Vagina (tissue), 2 donors: ENCODE measurements around the gene LASP1NB.
"Not testable (repeated sequence)": the region's sequence is repeated elsewhere in the genome, so short reads cannot be mapped to it uniquely, and the experiment has no call there.

Experiments used
- DNase-seq, 2 donors: peaks; one replicate each; pipeline ENCODE4 v3.0.0-alpha.2; 2017; ENCODE audit errors: extremely low spot score in 2 of 2
- H3K27ac ChIP-seq: fragments of 200-600 bp; sonication (generic); one replicate; pipeline ENCODE4 v1.5.1; 2019
- H3K27me3 ChIP-seq: fragments of 200-600 bp; sonication (generic); one replicate; pipeline ENCODE4 v1.5.1; 2019
- H3K36me3 ChIP-seq, 2 donors: fragments of 200-600 bp; sonication (generic); one replicate each; pipeline ENCODE4 v1.5.1; 2017 to 2019
- H3K4me1 ChIP-seq: fragments of 200-600 bp; sonication (generic); one replicate; pipeline ENCODE4 v1.5.1; 2019
- H3K4me3 ChIP-seq, 2 donors: fragments of 200-600 bp; sonication (generic); 1 replicate in 1 of 2; 2 replicates in 1 of 2; pipeline ENCODE4 v1.5.1; 2016 to 2019
- H3K9me3 ChIP-seq: fragments of 200-600 bp; sonication (generic); one replicate; pipeline ENCODE4 v1.5.1; 2019
- CTCF ChIP-seq, 3 experiments: fragments of 450-650 bp in 2 of 3; fragments of 200-600 bp in 1 of 3; sonication (generic) in 1 of 3; IDR thresholded peaks; one replicate each; pipeline ENCODE4 v1.5.1; 2017 to 2019; ENCODE audit warnings: antibody characterized with exemption in 3 of 3, mild to moderate bottlenecking in 2 of 3, moderate library complexity in 2 of 3
- POLR2A ChIP-seq, 2 donors: fragments of 450-650 bp; IDR thresholded peaks; one replicate each; pipeline ENCODE4 v1.6.1; 2017; ENCODE audit warnings: antibody characterized with exemption in 2 of 2, mild to moderate bottlenecking in 2 of 2, moderate library complexity in 2 of 2
- POLR2AphosphoS5 ChIP-seq, 2 donors: sonication (generic); formaldehyde crosslinking; IDR thresholded peaks; one replicate each; pipeline ENCODE4 v1.9.0; 2017; ENCODE audit warnings: antibody characterized with exemption in 2 of 2, mild to moderate bottlenecking in 2 of 2, low read depth in 1 of 2; ENCODE audit not compliant: insufficient read depth in 1 of 2
- intact Hi-C: fragments of 100-400 bp; cut with DNase I; formaldehyde crosslinking; loops from one replicate; pipeline ENCODE4 v1.15.1; 2023

Gene LASP1NB

GRCh38 chr17:38939987-38940386, 14.6 kb downstream of the LASP1NB start:
- TF ChIP-seq CTCF (IDR thresholded peaks at IDR 0.05) (no peak), POLR2A (IDR thresholded peaks at IDR 0.05) (no peak), POLR2AphosphoS5 (IDR thresholded peaks at IDR 0.05; ENCODE audit: insufficient read depth in 1 of 2, low read depth in 1 of 2) (no peak)
- Histone ChIP-seq H3K9me3 (no peaks in the 10 kb centered on the region), H3K27me3 (no peaks in the 10 kb centered on the region), H3K4me1 (no peaks in the 10 kb centered on the region), H3K4me3 (no peak overlapping the region), H3K36me3 (no peaks in the 10 kb centered on the region), H3K27ac (no peak overlapping the region)
- DNase-seq, result no peak
- intact Hi-C loops, result no loop called here

GRCh38 chr17:38940404-38940803, 15.0 kb downstream of the LASP1NB start:
- H3K27me3 ChIP-seq, result no peaks in the 10 kb centered on the region
- no peaks in the 10 kb centered on the region for H3K4me1 ChIP-seq
- no peak for TF ChIP-seq CTCF (IDR thresholded peaks at IDR 0.05)
- TF ChIP-seq POLR2AphosphoS5 (IDR thresholded peaks at IDR 0.05; ENCODE audit: insufficient read depth in 1 of 2, low read depth in 1 of 2), result no peak
- no peak for TF ChIP-seq POLR2A (IDR thresholded peaks at IDR 0.05)
- no peak overlapping the region for H3K27ac ChIP-seq
- no peaks in the 10 kb centered on the region for H3K36me3 ChIP-seq
- no peak for DNase-seq
- H3K9me3 ChIP-seq, result no peaks in the 10 kb centered on the region
- no peak overlapping the region for H3K4me3 ChIP-seq
- intact Hi-C loops, result no loop called here

- TF ChIP-seq POLR2A (IDR thresholded peaks at IDR 0.05), result no peak
- TF ChIP-seq CTCF (IDR thresholded peaks at IDR 0.05), result no peak
- no peak for TF ChIP-seq POLR2AphosphoS5 (IDR thresholded peaks at IDR 0.05; ENCODE audit: insufficient read depth in 1 of 2, low read depth in 1 of 2)
- H3K27ac ChIP-seq, result no peak overlapping the region
Measured at GRCh38 chr17:38942696-38943334, 17.4 kb downstream of the LASP1NB start.

GRCh38 chr17:38943607-38944006, 18.2 kb downstream of the LASP1NB start:
- Histone ChIP-seq H3K9me3 (no peaks in the 10 kb centered on the region), H3K27ac (no peak overlapping the region), H3K36me3 (no peaks in the 10 kb centered on the region), H3K4me1 (no peaks in the 10 kb centered on the region), H3K27me3 (no peaks in the 10 kb centered on the region), H3K4me3 (no peak overlapping the region)
- DNase-seq, result no peak
- intact Hi-C loops, result no loop called here
- no peak for TF ChIP-seq CTCF (IDR thresholded peaks at IDR 0.05)
- TF ChIP-seq POLR2AphosphoS5 (IDR thresholded peaks at IDR 0.05; ENCODE audit: insufficient read depth in 1 of 2, low read depth in 1 of 2), result no peak
- no peak for TF ChIP-seq POLR2A (IDR thresholded peaks at IDR 0.05)

More at GRCh38 chr17:38942696-38943334, 17.4 kb downstream of the LASP1NB start:
- no peak overlapping the region for H3K4me3 ChIP-seq
- no peaks in the 10 kb centered on the region for H3K4me1 ChIP-seq
- no peaks in the 10 kb centered on the region for H3K36me3 ChIP-seq
- no peak for DNase-seq
- intact Hi-C loops, result no loop called here
- H3K9me3 ChIP-seq, result no peaks in the 10 kb centered on the region
- H3K27me3 ChIP-seq, result no peaks in the 10 kb centered on the region

- Histone ChIP-seq H3K9me3 (no peaks in the 10 kb centered on the region), H3K27ac (no peak overlapping the region), H3K4me3 (no peak overlapping the region), H3K4me1 (no peaks in the 10 kb centered on the region), H3K36me3 (no peaks in the 10 kb centered on the region), H3K27me3 (no peaks in the 10 kb centered on the region)
- no peak for DNase-seq
- intact Hi-C loops, result no loop called here
- no peak for TF ChIP-seq POLR2A (IDR thresholded peaks at IDR 0.05)
- TF ChIP-seq CTCF (IDR thresholded peaks at IDR 0.05), result no peak
- TF ChIP-seq POLR2AphosphoS5 (IDR thresholded peaks at IDR 0.05; ENCODE audit: insufficient read depth in 1 of 2, low read depth in 1 of 2), result no peak
Measured at GRCh38 chr17:38947189-38947588, 21.8 kb downstream of the LASP1NB start.

DNA sequence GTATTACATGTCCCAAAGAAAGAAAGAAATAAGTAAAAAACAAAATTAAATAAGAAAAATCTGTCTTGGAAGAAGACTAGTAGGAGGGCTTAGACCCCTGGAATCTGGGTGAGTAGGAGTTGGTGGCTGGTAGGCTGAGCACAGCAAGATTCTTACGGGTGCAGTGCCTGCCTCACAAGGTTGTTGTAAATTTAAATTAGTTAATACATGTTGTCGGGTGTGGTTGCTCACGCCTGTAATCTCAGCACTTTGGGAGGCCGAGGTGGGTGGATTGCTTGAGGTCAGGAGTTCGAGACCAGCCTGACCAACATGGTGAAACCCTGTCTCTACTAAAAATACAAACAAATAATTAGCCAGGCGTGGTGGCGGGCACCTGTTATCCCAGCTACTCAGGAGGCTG, 28.4 kb downstream of the LASP1NB start:
- intact Hi-C loops, DNase-seq, H3K27me3 ChIP-seq, H3K36me3 ChIP-seq, H3K27ac ChIP-seq, H3K9me3 ChIP-seq, H3K4me1 ChIP-seq, H3K4me3 ChIP-seq: not testable (repeated sequence)
